Activated T-helper 1 cell treated with anti-CD3 and anti-CD28 coated beads, Interleukin-12 subunit alpha, Interleukin-12 subunit beta, Interleukin-2, Interleukin-4 antibody, amounts not matched to agents 30 ng/mL and 10 ng/mL and 1 ng/mL, durations not matched to agents 14 hours and 24 hours and 36 hours (primary cell): Measurements from ENCODE around the gene RIN2. TPM values are rescaled to one million over a fixed set of nuclear protein-coding genes. Genes with fewer than 3 reads are reported as not detected.
"Not testable (repeated sequence)": the region's sequence is repeated elsewhere in the genome, so short reads cannot be mapped to it uniquely, and the experiment has no call there.

Experiments
- DNase-seq: peaks from one replicate; pipeline ENCODE4 v3.0.0; 2021; ENCODE audit warnings: low spot score
- H3K27ac Mint-ChIP-seq: one replicate; pipeline ENCODE4 v1.8.0; 2021; ENCODE audit warnings: mild to moderate bottlenecking, mixed read lengths
- H3K27me3 Mint-ChIP-seq: one replicate; pipeline ENCODE4 v1.8.0; 2022; ENCODE audit warnings: mild to moderate bottlenecking, moderate library complexity, mixed read lengths; ENCODE audit not compliant: insufficient read depth
- H3K36me3 Mint-ChIP-seq: one replicate; pipeline ENCODE4 v1.8.0; 2021; ENCODE audit warnings: low read depth, mixed read lengths
- H3K4me1 Mint-ChIP-seq: one replicate; pipeline ENCODE4 v1.8.0; 2021; ENCODE audit warnings: low read depth, mixed read lengths
- H3K4me3 Mint-ChIP-seq: one replicate; pipeline ENCODE4 v1.8.0; 2021; ENCODE audit warnings: mild to moderate bottlenecking, moderate library complexity, mixed read lengths
- H3K9me3 Mint-ChIP-seq: one replicate; pipeline ENCODE4 v1.8.0; 2021; ENCODE audit warnings: mixed read lengths
- intact Hi-C: fragments of 100-400 bp; cut with micrococcal nuclease; formaldehyde crosslinking; loops from one replicate; pipeline ENCODE4 v1.15.1; 2024
- total RNA-seq: library from RNA; stranded (reverse); gene quantifications from 2 replicates; pipeline ENCODE4 v1.2.3, GENCODE V29; 2022

Gene RIN2
- total RNA-seq, 1 donor from 2014 or later = not detected

- no peaks in the 10 kb centered on the region for H3K9me3 Mint-ChIP-seq
- no peak for DNase-seq
- no peaks in the 10 kb centered on the region for H3K36me3 Mint-ChIP-seq
- H3K4me3 Mint-ChIP-seq = no peak overlapping the region
- H3K4me1 Mint-ChIP-seq = no peaks in the 10 kb centered on the region
- intact Hi-C loops = no loop called here
- H3K27ac Mint-ChIP-seq = no peak overlapping the region
- H3K27me3 Mint-ChIP-seq = peaks cover 2% of the 10 kb centered on the region
Measured at GRCh38 chr20:19785983-19786285, 27.9 kb downstream of the RIN2 start.

GRCh38 chr20:19786311-19786710 lies 28.3 kb downstream of the RIN2 start:
- Mint-ChIP-seq H3K36me3 (no peaks in the 10 kb centered on the region), H3K9me3 (no peaks in the 10 kb centered on the region), H3K27me3 (peaks cover 2% of the 10 kb centered on the region), H3K4me3 (no peak overlapping the region), H3K4me1 (no peaks in the 10 kb centered on the region), H3K27ac (no peak overlapping the region)
- intact Hi-C loops = no loop called here
- no peak for DNase-seq

- Mint-ChIP-seq H3K27ac (no peak overlapping the region), H3K36me3 (no peaks in the 10 kb centered on the region), H3K4me1 (no peaks in the 10 kb centered on the region), H3K4me3 (no peak overlapping the region), H3K9me3 (no peaks in the 10 kb centered on the region), H3K27me3 (peaks cover 2% of the 10 kb centered on the region)
- no peak for DNase-seq
- intact Hi-C loops = no loop called here
Measured at GRCh38 chr20:19787366-19787765, 29.3 kb downstream of the RIN2 start.

- Mint-ChIP-seq H3K9me3 (no peaks in the 10 kb centered on the region), H3K27ac (no peak overlapping the region), H3K4me1 (no peaks in the 10 kb centered on the region), H3K27me3 (peaks cover 3% of the 10 kb centered on the region), H3K4me3 (no peak overlapping the region), H3K36me3 (no peaks in the 10 kb centered on the region)
- intact Hi-C loops = no loop called here
- DNase-seq = no peak
Measured at GRCh38 chr20:19789009-19789408, 31.0 kb downstream of the RIN2 start.

GRCh38 chr20:19789446-19789845 lies 31.4 kb downstream of the RIN2 start:
- Mint-ChIP-seq H3K4me1 (no peaks in the 10 kb centered on the region), H3K36me3 (no peaks in the 10 kb centered on the region), H3K27ac (no peak overlapping the region), H3K4me3 (no peak overlapping the region), H3K27me3 (peaks cover 3% of the 10 kb centered on the region), H3K9me3 (no peaks in the 10 kb centered on the region)
- intact Hi-C loops = no loop called here
- no peak for DNase-seq

- Mint-ChIP-seq H3K36me3 (no peaks in the 10 kb centered on the region), H3K4me1 (no peaks in the 10 kb centered on the region), H3K4me3 (no peak overlapping the region), H3K27me3 (peaks cover 3% of the 10 kb centered on the region), H3K27ac (no peak overlapping the region), H3K9me3 (no peaks in the 10 kb centered on the region)
- intact Hi-C loops = no loop called here
- no peak for DNase-seq
Measured at GRCh38 chr20:19791887-19792286, 33.8 kb downstream of the RIN2 start.

GRCh38 chr20:19793716-19794115 lies 35.7 kb downstream of the RIN2 start:
- Mint-ChIP-seq H3K4me1 (no peaks in the 10 kb centered on the region), H3K36me3 (no peaks in the 10 kb centered on the region), H3K27ac (no peak overlapping the region), H3K27me3 (peaks cover 3% of the 10 kb centered on the region), H3K4me3 (no peak overlapping the region), H3K9me3 (no peaks in the 10 kb centered on the region)
- intact Hi-C loops = no loop called here
- DNase-seq = no peak

- H3K27ac Mint-ChIP-seq = no peak overlapping the region
- peaks cover 3% of the 10 kb centered on the region for H3K27me3 Mint-ChIP-seq
- H3K9me3 Mint-ChIP-seq = no peaks in the 10 kb centered on the region
- H3K36me3 Mint-ChIP-seq = no peaks in the 10 kb centered on the region
- no peak overlapping the region for H3K4me3 Mint-ChIP-seq
- intact Hi-C loops = no loop called here
- no peaks in the 10 kb centered on the region for H3K4me1 Mint-ChIP-seq
- DNase-seq = no peak
Measured at GRCh38 chr20:19794941-19795340, 36.9 kb downstream of the RIN2 start.

- Mint-ChIP-seq H3K4me3 (no peak overlapping the region), H3K9me3 (no peaks in the 10 kb centered on the region), H3K27me3 (peaks cover 2% of the 10 kb centered on the region), H3K36me3 (no peaks in the 10 kb centered on the region), H3K4me1 (no peaks in the 10 kb centered on the region), H3K27ac (no peak overlapping the region)
- no peak for DNase-seq
- intact Hi-C loops = no loop called here
Measured at GRCh38 chr20:19799325-19799724, 41.3 kb downstream of the RIN2 start.

GRCh38 chr20:19802099-19802491 lies 44.0 kb downstream of the RIN2 start:
- no peak overlapping the region for H3K27ac Mint-ChIP-seq
- H3K9me3 Mint-ChIP-seq = no peaks in the 10 kb centered on the region
- H3K27me3 Mint-ChIP-seq = peaks cover 2% of the 10 kb centered on the region
- intact Hi-C loops = no loop called here
- H3K4me1 Mint-ChIP-seq = no peaks in the 10 kb centered on the region
- DNase-seq = no peak
- no peaks in the 10 kb centered on the region for H3K36me3 Mint-ChIP-seq
- H3K4me3 Mint-ChIP-seq = no peak overlapping the region

GRCh38 chr20:19802492-19803158 lies 44.6 kb downstream of the RIN2 start:
- H3K4me1 Mint-ChIP-seq = no peaks in the 10 kb centered on the region
- intact Hi-C loops = no loop called here
- no peak for DNase-seq
- H3K9me3 Mint-ChIP-seq = no peaks in the 10 kb centered on the region
- no peaks in the 10 kb centered on the region for H3K27me3 Mint-ChIP-seq
- H3K27ac Mint-ChIP-seq = no peak overlapping the region
- no peak overlapping the region for H3K4me3 Mint-ChIP-seq
- H3K36me3 Mint-ChIP-seq = no peaks in the 10 kb centered on the region

GRCh38 chr20:19806276-19806675 lies 48.2 kb downstream of the RIN2 start:
- DNase-seq, H3K4me1 Mint-ChIP-seq, H3K27ac Mint-ChIP-seq, H3K9me3 Mint-ChIP-seq, intact Hi-C loops, H3K4me3 Mint-ChIP-seq, H3K27me3 Mint-ChIP-seq, H3K36me3 Mint-ChIP-seq: not testable (repeated sequence)

- intact Hi-C loops = no loop called here
- no peaks in the 10 kb centered on the region for H3K4me1 Mint-ChIP-seq
- no peak overlapping the region for H3K27ac Mint-ChIP-seq
- no peaks in the 10 kb centered on the region for H3K9me3 Mint-ChIP-seq
- H3K36me3 Mint-ChIP-seq = no peaks in the 10 kb centered on the region
- DNase-seq = no peak
- no peaks in the 10 kb centered on the region for H3K27me3 Mint-ChIP-seq
- no peak overlapping the region for H3K4me3 Mint-ChIP-seq
Measured at GRCh38 chr20:19806806-19807190, 48.7 kb downstream of the RIN2 start.

- no peaks in the 10 kb centered on the region for H3K4me1 Mint-ChIP-seq
- H3K27me3 Mint-ChIP-seq = no peaks in the 10 kb centered on the region
- H3K36me3 Mint-ChIP-seq = no peaks in the 10 kb centered on the region
- DNase-seq = no peak
- H3K9me3 Mint-ChIP-seq = no peaks in the 10 kb centered on the region
- H3K4me3 Mint-ChIP-seq = no peak overlapping the region
- no peak overlapping the region for H3K27ac Mint-ChIP-seq
- intact Hi-C loops = no loop called here
Measured at GRCh38 chr20:19807191-19807945, 49.3 kb downstream of the RIN2 start.
